Measurements from ENCODE around the gene BDH2.

- TF ChIP-seq POLR2AphosphoS5 (IDR thresholded peaks at IDR 0.05; ENCODE audit: low read depth, low read length) (no peak), SIN3A (IDR thresholded peaks at IDR 0.05; ENCODE audit: borderline replicate concordance, low read depth, low read length) (no peak), EP300 (IDR thresholded peaks at IDR 0.05; ENCODE audit: borderline replicate concordance in 1 of 2, low read depth in 1 of 2, low read length in 1 of 2) (no peak), FOXJ3 (CRISPR knock-in tag; IDR thresholded peaks at IDR 0.05) (no peak), USF2 (IDR thresholded peaks at IDR 0.05; ENCODE audit: borderline replicate concordance, low read depth, low read length) (no peak), CTCF (IDR thresholded peaks at IDR 0.05) (no peak)
These were observed 48.7 kb downstream of the BDH2 start for GRCh38 chr4:103050736-103051436.

Measured in SK-N-SH (cell line).